IMR-90 (cell line): ENCODE measurements around the gene INO80E.

Source experiments
- BHLHE40 ChIP-seq: fragments of 150-350 bp; IDR thresholded peaks from 2 replicates; pipeline ENCODE4 v1.6.1; 2016; ENCODE audit warnings: mild to moderate bottlenecking, low read depth, low read length
- MAFK ChIP-seq: IDR thresholded peaks from 2 replicates; pipeline ENCODE4 v1.6.1; 2012; ENCODE audit warnings: low read depth, low read length, improper control_type of control experiment
- MXI1 ChIP-seq: IDR thresholded peaks from 2 replicates; pipeline ENCODE4 v1.6.1; 2012; ENCODE audit warnings: low read depth, mild to moderate bottlenecking, low read length, moderate library complexity, borderline replicate concordance
- POLR2A ChIP-seq: IDR thresholded peaks from 2 replicates; pipeline ENCODE4 v1.6.1; 2012; ENCODE audit warnings: mild to moderate bottlenecking, low read depth, low read length
- TF ChIP-seq, protein P1 (sequence below): conservative IDR thresholded peaks from 2 replicates; pipeline ENCODE4 v1.5.1; 2012; ENCODE audit warnings: mild to moderate bottlenecking, low read depth, low read length, improper control_type of control experiment

GRCh38 chr16:30046178-30046577 lies 50.1 kb downstream of the INO80E start:
- TF ChIP-seq MXI1 (no peak), POLR2A (no peak), BHLHE40 (no peak), MAFK (no peak)
- TF ChIP-seq, protein P1, sequence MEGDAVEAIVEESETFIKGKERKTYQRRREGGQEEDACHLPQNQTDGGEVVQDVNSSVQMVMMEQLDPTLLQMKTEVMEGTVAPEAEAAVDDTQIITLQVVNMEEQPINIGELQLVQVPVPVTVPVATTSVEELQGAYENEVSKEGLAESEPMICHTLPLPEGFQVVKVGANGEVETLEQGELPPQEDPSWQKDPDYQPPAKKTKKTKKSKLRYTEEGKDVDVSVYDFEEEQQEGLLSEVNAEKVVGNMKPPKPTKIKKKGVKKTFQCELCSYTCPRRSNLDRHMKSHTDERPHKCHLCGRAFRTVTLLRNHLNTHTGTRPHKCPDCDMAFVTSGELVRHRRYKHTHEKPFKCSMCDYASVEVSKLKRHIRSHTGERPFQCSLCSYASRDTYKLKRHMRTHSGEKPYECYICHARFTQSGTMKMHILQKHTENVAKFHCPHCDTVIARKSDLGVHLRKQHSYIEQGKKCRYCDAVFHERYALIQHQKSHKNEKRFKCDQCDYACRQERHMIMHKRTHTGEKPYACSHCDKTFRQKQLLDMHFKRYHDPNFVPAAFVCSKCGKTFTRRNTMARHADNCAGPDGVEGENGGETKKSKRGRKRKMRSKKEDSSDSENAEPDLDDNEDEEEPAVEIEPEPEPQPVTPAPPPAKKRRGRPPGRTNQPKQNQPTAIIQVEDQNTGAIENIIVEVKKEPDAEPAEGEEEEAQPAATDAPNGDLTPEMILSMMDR, result no peak
